Activated T-helper 9 cell treated with anti-CD3 and anti-CD28 coated beads, Interleukin-2, amount 50 U/mL, for 16 hours (primary cell): Measurements from ENCODE around the gene GJB4.
"Not testable (repeated sequence)": the region's sequence is repeated elsewhere in the genome, so short reads cannot be mapped to it uniquely, and the experiment has no call there.

Experiments
- DNase-seq: peaks from one replicate; pipeline ENCODE4 v3.0.0-alpha.2; 2020; ENCODE audit warnings: low read depth

GJB4 gene

DNA sequence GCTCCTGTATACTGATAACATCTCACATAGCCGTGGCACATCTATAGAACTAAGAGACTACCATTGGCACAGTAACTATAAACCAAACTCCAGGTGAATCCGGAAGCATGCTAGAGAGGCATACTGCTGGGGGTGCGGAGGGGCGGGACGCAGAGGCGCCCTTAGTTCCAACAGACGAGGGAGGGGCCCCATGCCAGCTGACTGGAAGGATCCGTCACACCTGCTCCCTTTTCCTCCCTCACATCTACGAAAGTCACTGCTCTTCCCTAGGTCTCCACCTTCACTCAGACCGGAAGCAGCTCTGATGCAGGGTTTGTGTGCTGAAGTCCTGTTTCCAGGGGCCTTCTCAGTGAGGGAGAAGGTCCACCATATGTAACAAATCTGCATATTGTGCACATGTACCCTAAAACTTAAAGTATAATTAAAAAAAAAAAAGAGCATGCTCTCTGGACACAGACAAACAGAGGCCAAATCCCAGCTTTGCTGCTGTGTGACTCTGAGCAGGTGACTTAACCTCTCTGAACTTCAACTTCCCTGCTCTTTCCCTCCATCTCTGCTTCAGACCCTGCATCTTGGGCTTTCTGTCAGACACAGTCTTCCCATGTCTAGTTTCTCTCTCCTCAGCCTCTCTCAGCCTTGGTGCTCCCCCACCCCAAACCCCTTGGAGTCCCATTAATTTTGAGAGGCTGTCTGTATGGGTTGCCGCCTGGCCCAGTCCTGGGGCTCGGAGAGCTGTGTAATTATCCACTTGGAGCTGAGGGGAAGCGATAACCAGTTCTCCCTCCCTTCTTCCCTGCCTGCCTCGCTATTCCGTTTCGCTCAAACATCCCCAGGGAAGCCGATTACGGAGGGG, 12.5 kb upstream of the GJB4 start:
- DNase-seq: no peak

DNA sequence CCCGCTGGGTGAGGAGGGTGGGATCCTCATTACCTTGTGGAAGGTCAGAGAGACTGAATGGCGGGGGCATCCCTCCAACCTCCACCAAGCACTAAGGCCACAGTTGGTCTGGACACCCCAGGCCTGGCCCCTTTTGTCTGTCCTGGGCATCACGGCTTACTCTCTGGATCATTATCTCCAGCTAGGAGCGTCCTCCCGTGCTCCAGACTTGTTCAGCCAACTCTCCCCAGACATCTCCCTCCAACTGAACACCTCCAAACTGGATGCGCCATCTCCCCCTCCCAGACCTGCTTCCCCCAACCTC, 11.9 kb upstream of the GJB4 start:
- no peak for DNase-seq

GRCh38 chr1:34749992-34750391, 9.5 kb upstream of the GJB4 start:
- no peak for DNase-seq

- no peak for DNase-seq
These were observed 8.9 kb upstream of the GJB4 start for GRCh38 chr1:34750610-34751009.

DNA sequence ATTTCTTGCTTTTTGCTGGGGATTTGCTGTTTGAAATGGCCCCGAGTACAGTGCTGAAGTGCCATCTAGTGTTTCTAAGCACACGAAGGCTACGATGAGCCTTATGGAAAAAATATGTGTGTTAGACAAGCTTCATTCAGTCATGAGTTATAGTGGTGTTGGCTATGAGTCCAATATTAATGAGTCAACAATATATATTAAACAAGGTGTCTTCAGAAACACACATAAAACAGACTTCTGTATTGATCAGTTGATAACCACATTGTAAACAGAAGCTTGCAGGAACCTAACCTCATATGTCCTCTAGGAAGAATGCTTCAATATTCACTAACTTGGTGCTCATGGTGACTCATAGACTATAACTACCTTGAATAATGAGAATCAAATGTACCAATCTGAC, 6.4 kb upstream of the GJB4 start:
- DNase-seq: no peak

- DNase-seq: no peak
These were observed 4.4 kb upstream of the GJB4 start, which contains the start of gene GJB5 for GRCh38 chr1:34754964-34755637. Gene GJB5 (plus strand): TSS chr1:34755047. CDS start chr1:34757331, 2,284 bp downstream.

GRCh38 chr1:34755961-34756360, 3.6 kb upstream of the GJB4 start:
- no peak for DNase-seq

DNA sequence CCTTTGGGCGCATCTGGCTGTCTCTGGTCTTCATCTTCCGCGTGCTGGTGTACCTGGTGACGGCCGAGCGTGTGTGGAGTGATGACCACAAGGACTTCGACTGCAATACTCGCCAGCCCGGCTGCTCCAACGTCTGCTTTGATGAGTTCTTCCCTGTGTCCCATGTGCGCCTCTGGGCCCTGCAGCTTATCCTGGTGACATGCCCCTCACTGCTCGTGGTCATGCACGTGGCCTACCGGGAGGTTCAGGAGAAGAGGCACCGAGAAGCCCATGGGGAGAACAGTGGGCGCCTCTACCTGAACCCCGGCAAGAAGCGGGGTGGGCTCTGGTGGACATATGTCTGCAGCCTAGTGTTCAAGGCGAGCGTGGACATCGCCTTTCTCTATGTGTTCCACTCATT, 2.2 kb upstream of the GJB4 start:
- no peak for DNase-seq

DNA sequence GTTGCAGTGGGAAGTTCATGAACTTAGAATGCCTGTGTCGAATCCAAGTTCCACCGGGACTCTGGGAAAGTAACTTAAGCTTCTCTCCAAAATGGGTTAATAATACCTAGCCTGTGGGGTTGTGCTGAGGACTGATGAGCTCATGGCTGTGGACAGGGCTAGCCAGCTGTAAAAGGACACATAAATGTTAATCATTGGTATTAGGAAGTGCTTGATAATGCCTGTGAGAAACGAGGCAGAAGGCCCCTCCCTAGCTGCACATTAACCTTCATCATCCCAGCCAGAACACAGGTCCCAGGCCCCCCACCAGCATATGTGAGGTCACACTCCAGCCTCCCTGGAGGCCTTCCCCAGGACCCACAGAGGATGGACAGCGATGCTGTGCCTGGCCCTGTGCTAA, 789 bp upstream of the GJB4 start:
- no peak for DNase-seq

- DNase-seq: no peak
These were observed 1.7 kb downstream of the GJB4 start for GRCh38 chr1:34761176-34761761.

DNA sequence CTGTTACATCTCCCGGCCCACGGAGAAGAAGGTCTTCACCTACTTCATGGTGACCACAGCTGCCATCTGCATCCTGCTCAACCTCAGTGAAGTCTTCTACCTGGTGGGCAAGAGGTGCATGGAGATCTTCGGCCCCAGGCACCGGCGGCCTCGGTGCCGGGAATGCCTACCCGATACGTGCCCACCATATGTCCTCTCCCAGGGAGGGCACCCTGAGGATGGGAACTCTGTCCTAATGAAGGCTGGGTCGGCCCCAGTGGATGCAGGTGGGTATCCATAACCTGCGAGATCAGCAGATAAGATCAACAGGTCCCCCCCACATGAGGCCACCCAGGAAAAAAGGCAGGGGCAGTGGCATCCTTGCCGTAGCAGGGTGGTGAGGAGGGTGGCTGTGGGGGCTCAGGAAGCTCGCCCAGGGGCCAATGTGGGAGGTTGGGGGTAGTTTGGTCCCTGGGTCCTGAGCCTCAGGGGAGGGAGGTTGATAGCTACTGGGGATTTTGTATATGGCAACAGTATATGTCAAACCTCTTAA, 2.3 kb downstream of the GJB4 start:
- no peak for DNase-seq

DNA sequence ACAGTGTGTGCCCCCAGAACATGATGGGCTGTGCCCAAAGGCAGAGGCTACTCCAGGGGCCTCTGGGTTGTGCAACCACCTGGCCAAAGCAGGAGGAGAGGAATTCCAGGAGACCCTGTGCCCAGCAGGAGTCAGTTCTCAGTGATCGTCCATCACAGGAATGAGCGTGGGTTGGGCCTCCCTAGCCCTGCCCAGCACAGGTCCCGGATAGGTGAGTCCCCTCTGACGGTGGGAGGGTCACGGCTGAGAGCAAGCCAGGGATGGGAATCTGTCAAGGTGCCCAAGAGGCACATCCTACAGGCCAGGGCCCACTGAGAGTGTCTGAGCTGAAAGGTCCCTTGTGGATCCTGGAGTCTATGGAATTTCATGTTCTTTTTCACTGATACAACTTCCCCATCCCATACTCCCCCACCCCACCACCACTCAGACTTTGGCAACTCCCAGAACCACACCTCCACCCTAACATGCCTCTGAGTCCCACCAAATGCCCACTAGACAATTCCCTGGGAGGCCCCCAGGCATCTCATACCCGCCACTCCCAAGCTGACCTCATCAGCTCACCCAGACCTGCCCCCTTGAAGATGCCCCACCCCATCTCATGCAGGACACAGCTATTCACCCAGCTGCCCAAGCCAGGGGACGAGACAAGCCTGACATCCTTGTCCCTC, 3.1 kb downstream of the GJB4 start:
- no peak for DNase-seq

DNA sequence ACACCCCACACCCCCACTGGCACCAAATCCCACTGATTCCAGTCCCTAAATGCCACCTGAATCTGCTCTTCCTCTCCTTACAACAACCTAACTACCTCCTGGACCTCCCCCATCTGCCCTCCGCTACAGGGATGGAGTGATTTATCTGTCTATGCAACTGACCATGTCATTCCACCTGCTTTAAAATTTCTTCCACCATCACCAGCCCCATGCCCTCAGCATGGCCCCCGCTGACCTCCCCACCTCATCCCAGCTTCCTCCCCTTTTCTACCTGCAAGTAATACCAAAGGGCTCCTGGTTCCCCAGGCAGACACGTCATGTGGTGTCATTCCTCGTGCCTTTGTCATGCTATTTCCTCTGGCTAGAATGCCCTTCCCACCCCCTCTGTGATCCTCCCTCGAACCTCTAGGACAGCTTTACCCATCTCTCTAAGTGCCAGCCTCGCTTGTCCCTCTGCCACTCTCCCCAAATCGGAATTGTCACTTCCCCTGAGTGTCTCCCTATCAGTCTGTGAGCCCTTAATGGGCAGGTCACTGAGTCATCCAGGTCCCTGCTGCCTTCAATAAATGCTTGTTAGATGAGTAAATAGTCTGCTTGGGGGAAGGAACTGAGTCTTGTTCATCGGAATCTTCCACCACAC, 3.7 kb downstream of the GJB4 start:
- no peak for DNase-seq

DNA sequence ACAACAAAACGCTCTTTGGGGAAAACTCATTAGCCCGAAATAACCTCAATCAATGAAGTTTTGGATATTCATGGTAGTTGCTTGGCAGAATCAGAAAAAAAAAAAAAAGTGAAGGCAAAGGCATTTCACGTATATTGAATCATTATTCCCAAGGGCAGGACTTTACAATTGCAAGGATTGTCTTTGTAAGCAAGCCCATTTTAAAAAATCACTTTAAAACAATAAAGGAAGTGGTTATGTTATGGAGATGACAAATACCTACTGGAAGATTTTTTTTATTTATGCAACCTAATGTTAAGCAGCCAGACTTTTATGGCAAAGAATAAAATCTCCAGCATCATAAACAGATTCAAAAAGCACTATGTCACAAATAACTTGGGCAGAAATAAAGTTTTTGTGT, 9.3 kb downstream of the GJB4 start:
- DNase-seq: no peak

GRCh38 chr1:34770891-34771504, 11.5 kb downstream of the GJB4 start:
- no peak for DNase-seq

DNA sequence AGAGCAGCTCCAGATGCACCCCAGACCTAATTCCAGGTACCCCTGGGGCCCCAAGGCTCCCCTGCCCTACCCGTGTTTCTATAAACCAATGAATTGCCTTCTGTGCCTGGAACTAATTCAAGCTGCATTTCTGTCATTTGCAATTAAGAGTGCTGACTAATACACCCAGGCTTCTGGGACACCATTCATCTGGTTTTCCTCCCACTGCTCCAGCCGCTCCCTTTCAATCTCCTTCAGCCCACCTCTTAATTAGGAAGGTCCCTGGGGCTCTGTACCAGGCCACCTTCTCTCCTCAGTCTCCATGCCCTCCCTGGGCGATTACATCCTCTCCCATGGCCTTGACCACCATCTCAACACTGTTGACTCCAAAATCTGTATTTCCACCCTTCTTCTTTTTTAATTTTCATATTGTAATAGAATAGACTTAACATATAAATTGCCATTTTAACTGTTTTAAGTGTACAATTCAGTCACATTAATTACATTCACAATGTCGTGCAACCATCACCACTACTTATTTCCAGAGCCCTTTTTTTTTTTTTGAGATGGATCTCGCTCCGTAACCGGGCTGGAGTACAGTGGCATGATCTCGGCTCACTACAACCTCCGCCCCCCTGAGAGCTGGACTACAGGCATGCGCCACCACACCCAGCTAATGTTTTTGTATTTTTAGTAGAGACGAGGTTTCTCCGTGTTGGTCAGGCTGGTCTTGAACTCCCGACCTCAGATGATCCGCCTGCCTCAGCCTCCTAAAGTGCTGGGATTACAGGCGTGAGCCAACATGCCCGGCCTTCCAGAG, 12.2 kb downstream of the GJB4 start:
- no peak for DNase-seq

- DNase-seq: not testable (repeated sequence)
These were observed 13.6 kb downstream of the GJB4 start for GRCh38 chr1:34773114-34773513.

- DNase-seq: no peak
These were observed 15.4 kb downstream of the GJB4 start for GRCh38 chr1:34774957-34775356.

DNA sequence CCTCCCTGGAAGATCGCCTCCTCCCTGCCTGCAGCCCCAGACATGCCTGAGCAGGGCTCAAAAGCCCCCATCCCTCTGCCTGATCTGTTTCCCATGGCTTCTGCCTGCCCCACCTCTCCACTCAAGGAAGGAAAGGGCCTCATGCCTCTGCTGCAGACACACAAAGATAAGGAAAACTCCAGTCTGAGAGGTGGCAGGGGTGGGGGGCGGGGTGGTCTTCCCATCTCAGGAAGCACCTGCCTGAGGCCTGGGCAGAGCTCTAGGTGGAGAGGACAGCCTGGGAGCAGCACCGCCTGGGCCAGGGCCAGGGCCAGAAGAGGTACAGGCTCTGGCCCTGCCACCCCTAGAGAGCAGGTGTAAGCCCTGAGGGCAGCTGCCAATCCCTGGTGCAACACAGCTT, 17.4 kb downstream of the GJB4 start:
- no peak for DNase-seq

DNA sequence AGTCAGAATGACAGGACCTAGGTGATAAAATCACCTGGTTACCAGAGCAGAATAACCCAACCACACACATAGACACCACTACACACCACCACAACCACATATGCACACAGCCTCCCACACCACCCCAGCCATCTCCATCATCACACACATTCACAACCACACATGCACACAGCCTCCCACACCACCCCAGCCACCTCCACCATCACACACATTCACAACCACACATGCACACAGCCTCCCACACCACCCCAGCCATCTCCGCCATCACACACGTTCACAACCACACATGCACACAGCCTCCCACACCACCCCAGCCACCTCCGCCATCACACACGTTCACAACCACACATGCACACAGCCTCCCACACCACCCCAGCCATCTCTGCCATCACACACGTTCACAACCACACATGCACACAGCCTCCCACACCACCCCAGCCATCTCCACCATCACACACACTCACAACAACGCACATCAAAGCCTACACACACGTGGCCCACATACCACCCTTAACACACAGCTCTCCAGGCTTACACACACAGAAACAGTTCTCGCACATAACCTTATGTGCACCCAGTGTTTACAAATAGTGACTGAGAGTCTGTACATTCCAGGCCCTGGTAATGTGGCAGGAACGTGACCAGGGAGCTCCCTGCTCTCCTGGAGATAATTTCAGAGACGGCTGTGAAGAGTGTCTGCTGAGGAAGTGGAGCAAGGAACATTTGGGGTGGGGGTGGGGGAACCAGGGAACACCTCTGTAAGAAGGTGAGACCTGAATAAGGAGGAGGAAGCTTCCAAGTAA, 18.2 kb downstream of the GJB4 start:
- DNase-seq: no peak
